ENCODE measurements around the gene IPPK.
A peak's percentile ranks its signal among the peaks of the same experiment; 100 is the strongest.

The IPPK gene

GRCh38 chr9:92637326-92637725, 32.6 kb downstream of the IPPK start:
- Histone ChIP-seq H3K36me3 (peaks cover 19 to 91% (median 72%) of the 10 kb centered on the region in 3 donors), H3K9me3 (no peaks in the 10 kb centered on the region), H3K4me1 (peaks cover 0 to 24% (median 11%) of the 10 kb centered on the region in 4 donors), H3K4me3 (no peak overlapping the region), H3K27me3 (no peaks in the 10 kb centered on the region), H3K27ac (no peak overlapping the region)
- intact Hi-C loops (cut with DNase I; ENCODE audit: low total_unique reads) = no loop called here
- peak in 1 of 2 donors; percentile 27 for DNase-seq
- TF ChIP-seq CTCF (IDR thresholded peaks at IDR 0.05) = no peak

GRCh38 chr9:92636627-92637026, 33.3 kb downstream of the IPPK start:
- no peak overlapping the region for H3K4me3 ChIP-seq
- no peaks in the 10 kb centered on the region for H3K9me3 ChIP-seq
- no peak for TF ChIP-seq CTCF (IDR thresholded peaks at IDR 0.05)
- H3K36me3 ChIP-seq = peaks cover 15 to 91% (median 67%) of the 10 kb centered on the region in 3 donors
- H3K27me3 ChIP-seq = no peaks in the 10 kb centered on the region
- no peak overlapping the region for H3K27ac ChIP-seq
- intact Hi-C loops (cut with DNase I; ENCODE audit: low total_unique reads) = no loop called here
- peak in 1 of 2 donors; percentile 35 for DNase-seq
- H3K4me1 ChIP-seq = peaks cover 0 to 31% (median 13%) of the 10 kb centered on the region in 4 donors

GRCh38 chr9:92635760-92636159, 34.2 kb downstream of the IPPK start:
- no peaks in the 10 kb centered on the region for H3K9me3 ChIP-seq
- H3K4me3 ChIP-seq = no peak overlapping the region
- peaks cover 13 to 84% (median 64%) of the 10 kb centered on the region in 3 donors for H3K36me3 ChIP-seq
- H3K4me1 ChIP-seq = peaks cover 0 to 35% (median 13%) of the 10 kb centered on the region in 4 donors
- no peak overlapping the region for H3K27ac ChIP-seq
- H3K27me3 ChIP-seq = no peaks in the 10 kb centered on the region
- TF ChIP-seq CTCF (IDR thresholded peaks at IDR 0.05) = no peak
- intact Hi-C loops (cut with DNase I; ENCODE audit: low total_unique reads) = loop anchor here (2.0 kb wide), 1 partner anchor 295 kb away; no protein-coding TSS in a partner anchor
- peak in 1 of 2 donors; percentile 44 for DNase-seq

GRCh38 chr9:92634712-92635605, 35.0 kb downstream of the IPPK start:
- no peaks in the 10 kb centered on the region for H3K27me3 ChIP-seq
- H3K27ac ChIP-seq = peak overlapping the region; percentile 36 to 67
- peaks cover 12 to 79% (median 60%) of the 10 kb centered on the region in 3 donors for H3K36me3 ChIP-seq
- peak; percentile 72 to 86 for DNase-seq
- TF ChIP-seq CTCF (IDR thresholded peaks at IDR 0.05) = peak; percentile 96 to 98
- no peaks in the 10 kb centered on the region for H3K9me3 ChIP-seq
- no peak overlapping the region for H3K4me3 ChIP-seq
- intact Hi-C loops (cut with DNase I; ENCODE audit: low total_unique reads) = loop anchor here (2.0 kb wide), 1 partner anchor 294 kb away; no protein-coding TSS in a partner anchor
- peaks cover 0 to 35% (median 13%) of the 10 kb centered on the region in 4 donors for H3K4me1 ChIP-seq

- peak in 1 of 2 donors; percentile 61 for DNase-seq
- Histone ChIP-seq H3K9me3 (no peaks in the 10 kb centered on the region), H3K36me3 (peaks cover 6 to 73% (median 51%) of the 10 kb centered on the region in 3 donors), H3K27ac (peak overlapping the region; percentile 36 to 67), H3K27me3 (no peaks in the 10 kb centered on the region), H3K4me3 (no peak overlapping the region), H3K4me1 (peaks cover 0 to 35% (median 13%) of the 10 kb centered on the region in 4 donors)
- no peak for TF ChIP-seq CTCF (IDR thresholded peaks at IDR 0.05)
- intact Hi-C loops (cut with DNase I; ENCODE audit: low total_unique reads) = loop anchor here (2.0 kb wide), 1 partner anchor 293 kb away; no protein-coding TSS in a partner anchor
Observed at GRCh38 chr9:92633614-92634278, 36.2 kb downstream of the IPPK start.
